Gastroesophageal sphincter (tissue), 4 donors: ENCODE data around the gene OR2T35. TPM values are rescaled to one million over a fixed set of nuclear protein-coding genes. Genes with fewer than 3 reads are reported as not detected.

ENCODE experiments used
- ATAC-seq: fragments of 150-250 bp; one replicate; pipeline ENCODE4 v1.9.1; 2016; ENCODE audit warnings: mild to moderate bottlenecking, moderate library complexity
- H3K27ac ChIP-seq, 4 donors: fragments of 200-600 bp; sonication (generic) in 3 of 4; 1 replicate in 3 of 4; 2 replicates in 1 of 4; pipeline ENCODE4 v1.5.1; 2016 to 2019
- H3K27me3 ChIP-seq: fragments of 200-600 bp; sonication (generic); one replicate; pipeline ENCODE4 v1.5.1; 2019
- H3K36me3 ChIP-seq, 2 donors: fragments of 200-600 bp; sonication (generic); one replicate each; pipeline ENCODE4 v1.5.1; 2019; ENCODE audit warnings: control low read depth in 1 of 2
- H3K4me1 ChIP-seq, 3 donors: fragments of 200-600 bp; sonication (generic); 1 replicate in 2 of 3; 2 replicates in 1 of 3; pipeline ENCODE4 v1.5.1; 2016 to 2019; ENCODE audit warnings: control low read depth in 2 of 3
- H3K4me3 ChIP-seq, 2 donors: fragments of 200-600 bp; sonication (generic); one replicate each; pipeline ENCODE4 v1.5.1; 2019; ENCODE audit warnings: mild to moderate bottlenecking in 1 of 2, moderate library complexity in 1 of 2
- H3K9me3 ChIP-seq, 3 donors: fragments of 200-600 bp; sonication (generic); one replicate each; pipeline ENCODE4 v1.5.1; 2017 to 2019; ENCODE audit warnings: control low read depth in 2 of 3
- EP300 ChIP-seq: sonication (generic); formaldehyde crosslinking; IDR thresholded peaks from one replicate; pipeline ENCODE4 v1.6.1; 2017; ENCODE audit warnings: antibody characterized with exemption, mild to moderate bottlenecking
- POLR2A ChIP-seq, 2 donors: fragments of 450-650 bp; IDR thresholded peaks; one replicate each; pipeline ENCODE4 v1.6.1; 2017; ENCODE audit warnings: antibody characterized with exemption in 2 of 2, mild to moderate bottlenecking in 2 of 2, moderate library complexity in 1 of 2
- POLR2AphosphoS5 ChIP-seq: sonication (generic); formaldehyde crosslinking; IDR thresholded peaks from one replicate; pipeline ENCODE4 v1.6.1; 2017; ENCODE audit warnings: antibody characterized with exemption
- WGBS, 2 donors: methylation state at CpG; one replicate each; pipeline ENCODE4 v1.1.5; 2018; ENCODE audit warnings: low coverage in 1 of 2; 5-methylcytosine and 5-hydroxymethylcytosine counted together
- small RNA-seq, 4 donors: library from RNA; depleted of rRNA; stranded (forward); fragments of <200 nt; gene quantifications; one replicate each; pipeline ENCODE3, GENCODE V24; 2016
- total RNA-seq, 4 donors: library from RNA; depleted of rRNA; stranded (reverse); fragments of >200 nt; gene quantifications; one replicate each; pipeline ENCODE4 v1.1.0, GENCODE V29; 2016
- TF ChIP-seq, protein P1 (sequence below), 4 experiments: fragments of 200-600 bp in 2 of 4; fragments of 450-650 bp in 2 of 4; sonication (generic) in 1 of 4; IDR thresholded peaks; one replicate each; pipeline ENCODE4 v1.5.1; 2017 to 2019; ENCODE audit warnings: antibody characterized with exemption in 4 of 4, mild to moderate bottlenecking in 2 of 4, moderate library complexity in 2 of 4

The OR2T35 gene
- total RNA-seq, 4 donors from 2014 or later: not detected

DNA sequence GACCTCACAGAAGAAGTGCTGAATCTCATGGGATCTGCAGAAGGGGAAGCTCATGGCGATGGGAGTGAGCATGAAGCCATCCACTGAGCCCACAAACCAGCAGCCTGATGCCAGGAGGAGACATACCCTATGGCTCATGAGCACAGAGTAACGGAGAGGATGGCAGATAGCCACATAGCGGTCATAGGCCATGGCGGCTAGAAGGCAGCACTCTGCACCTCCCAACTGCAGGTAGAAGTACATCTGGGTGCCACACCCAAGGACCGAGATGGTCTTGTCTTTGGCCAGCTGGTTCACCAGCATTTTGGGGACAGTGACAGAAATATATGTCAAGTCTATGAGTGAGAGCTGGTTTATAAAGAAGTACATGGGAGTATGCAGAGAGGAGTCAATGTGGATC is 51.9 kb downstream of the OR2T35 start:
- no peaks in the 10 kb centered on the region for H3K9me3 ChIP-seq
- no peaks in the 10 kb centered on the region for H3K4me1 ChIP-seq
- H3K4me3 ChIP-seq: no peak overlapping the region
- no peaks in the 10 kb centered on the region for H3K36me3 ChIP-seq
- WGBS, 2 donors: 70 to 75% methylated on average over 2 to 4 of the region's 5 CpGs
- TF ChIP-seq POLR2AphosphoS5 (no peak), EP300 (no peak), POLR2A (IDR thresholded peaks at IDR 0.05) (no peak)
- TF ChIP-seq, protein P1, sequence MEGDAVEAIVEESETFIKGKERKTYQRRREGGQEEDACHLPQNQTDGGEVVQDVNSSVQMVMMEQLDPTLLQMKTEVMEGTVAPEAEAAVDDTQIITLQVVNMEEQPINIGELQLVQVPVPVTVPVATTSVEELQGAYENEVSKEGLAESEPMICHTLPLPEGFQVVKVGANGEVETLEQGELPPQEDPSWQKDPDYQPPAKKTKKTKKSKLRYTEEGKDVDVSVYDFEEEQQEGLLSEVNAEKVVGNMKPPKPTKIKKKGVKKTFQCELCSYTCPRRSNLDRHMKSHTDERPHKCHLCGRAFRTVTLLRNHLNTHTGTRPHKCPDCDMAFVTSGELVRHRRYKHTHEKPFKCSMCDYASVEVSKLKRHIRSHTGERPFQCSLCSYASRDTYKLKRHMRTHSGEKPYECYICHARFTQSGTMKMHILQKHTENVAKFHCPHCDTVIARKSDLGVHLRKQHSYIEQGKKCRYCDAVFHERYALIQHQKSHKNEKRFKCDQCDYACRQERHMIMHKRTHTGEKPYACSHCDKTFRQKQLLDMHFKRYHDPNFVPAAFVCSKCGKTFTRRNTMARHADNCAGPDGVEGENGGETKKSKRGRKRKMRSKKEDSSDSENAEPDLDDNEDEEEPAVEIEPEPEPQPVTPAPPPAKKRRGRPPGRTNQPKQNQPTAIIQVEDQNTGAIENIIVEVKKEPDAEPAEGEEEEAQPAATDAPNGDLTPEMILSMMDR (IDR thresholded peaks at IDR 0.05): no peak
- no peaks in the 10 kb centered on the region for H3K27me3 ChIP-seq
- H3K27ac ChIP-seq: no peak overlapping the region
- no peak for ATAC-seq

DNA sequence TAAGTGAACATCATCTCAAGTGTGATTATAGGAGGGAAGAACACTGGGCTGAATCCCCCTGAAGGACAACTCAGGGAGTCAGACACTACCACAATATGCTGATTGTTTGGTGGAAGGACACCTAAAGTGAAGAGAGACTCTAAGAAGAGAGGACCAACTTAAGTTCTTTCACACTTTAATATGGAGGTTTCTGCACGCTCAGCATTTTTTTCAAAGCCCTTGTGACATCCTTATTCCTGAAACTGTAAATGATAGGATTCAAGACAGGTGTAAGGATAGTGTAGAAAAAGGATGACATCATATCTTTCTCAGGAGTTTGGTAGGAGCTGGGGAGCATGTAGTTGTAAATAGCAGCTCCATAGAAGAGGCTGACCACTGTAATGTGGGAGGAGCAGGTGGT is 52.4 kb downstream of the OR2T35 start:
- ATAC-seq: no peak
- H3K36me3 ChIP-seq: no peaks in the 10 kb centered on the region
- H3K9me3 ChIP-seq: no peaks in the 10 kb centered on the region
- no peak overlapping the region for H3K27ac ChIP-seq
- no peaks in the 10 kb centered on the region for H3K27me3 ChIP-seq
- H3K4me1 ChIP-seq: no peaks in the 10 kb centered on the region
- TF ChIP-seq, protein P1 (IDR thresholded peaks at IDR 0.05): no peak
- no peak for TF ChIP-seq POLR2A (IDR thresholded peaks at IDR 0.05)
- no peak for TF ChIP-seq EP300
- no peak for TF ChIP-seq POLR2AphosphoS5
- 60% methylated on average over 1 of the region's 1 CpG; no CpG with 5 or more reads in 1 of the 2 donors for WGBS, 2 donors
- no peak overlapping the region for H3K4me3 ChIP-seq

DNA sequence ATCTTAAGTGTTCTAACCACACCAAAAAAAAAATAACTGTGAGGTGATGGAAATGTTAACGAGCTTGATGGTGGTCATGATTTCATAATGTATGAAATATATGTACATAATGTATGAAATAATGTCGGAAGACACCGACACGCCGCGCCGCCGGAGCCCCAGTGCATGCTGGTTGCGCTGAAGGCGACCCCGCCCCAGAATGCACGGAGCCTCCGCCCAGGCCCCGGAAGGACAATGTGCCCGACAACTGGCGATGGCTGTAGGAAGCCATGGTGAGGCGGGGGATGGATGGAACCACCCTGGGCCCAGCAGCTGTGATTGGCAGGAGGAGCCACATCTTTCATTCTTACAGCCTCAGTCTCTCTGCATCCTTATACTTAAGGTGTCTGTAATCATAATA is 55.0 kb downstream of the OR2T35 start:
- no peak for TF ChIP-seq POLR2A (IDR thresholded peaks at IDR 0.05)
- no peaks in the 10 kb centered on the region for H3K27me3 ChIP-seq
- no peak overlapping the region for H3K27ac ChIP-seq
- no peaks in the 10 kb centered on the region for H3K36me3 ChIP-seq
- WGBS, 2 donors: 71 to 88% methylated on average over 3 to 17 of the region's 17 CpGs
- no peaks in the 10 kb centered on the region for H3K4me1 ChIP-seq
- H3K9me3 ChIP-seq: no peaks in the 10 kb centered on the region
- no peak overlapping the region for H3K4me3 ChIP-seq
- no peak for ATAC-seq

DNA sequence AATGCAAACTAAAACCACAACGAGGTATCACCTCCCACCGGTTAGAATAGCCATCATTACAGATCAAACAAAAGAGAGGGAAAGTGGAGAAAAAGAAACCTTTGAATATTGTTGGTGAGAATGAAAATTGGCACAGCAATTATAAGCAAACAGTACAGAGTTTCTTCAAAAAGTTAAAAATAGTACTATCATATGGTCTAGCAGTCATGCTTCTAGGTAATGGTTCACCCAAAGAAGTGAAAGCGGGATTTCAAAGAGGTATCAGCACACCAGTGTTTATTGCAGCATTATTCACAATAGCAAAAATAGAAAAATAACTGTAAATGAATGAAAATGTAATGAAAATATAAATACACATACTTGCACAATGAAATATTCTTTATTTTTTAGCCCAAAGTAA is 55.7 kb downstream of the OR2T35 start:
- H3K9me3 ChIP-seq: no peaks in the 10 kb centered on the region
- H3K4me3 ChIP-seq: no peak overlapping the region
- no peak overlapping the region for H3K27ac ChIP-seq
- WGBS, 2 donors: 68 to 74% methylated on average over 3 of the region's 3 CpGs
- no peaks in the 10 kb centered on the region for H3K27me3 ChIP-seq
- no peaks in the 10 kb centered on the region for H3K36me3 ChIP-seq
- no peaks in the 10 kb centered on the region for H3K4me1 ChIP-seq
- no peak for ATAC-seq
- TF ChIP-seq, protein P1 (IDR thresholded peaks at IDR 0.05): no peak
- TF ChIP-seq POLR2A (IDR thresholded peaks at IDR 0.05) (no peak), POLR2AphosphoS5 (no peak), EP300 (no peak)

Small RNAs within 50 kb of the gene (small RNA-seq; reads per million reads assigned to genes)
- gene RF00019: 0 reads per million in 4 donors

Other genes with a start within 250 kb of the OR2T35 start
- not detected for gene OR2T1, start 242.2 kb downstream of the OR2T35 start, total RNA-seq
- gene OR2T2, start 199.6 kb downstream of the OR2T35 start, total RNA-seq: not detected
- gene OR2T3, start 171.9 kb downstream of the OR2T35 start, total RNA-seq: not detected
- gene OR2T5, start 156.7 kb downstream of the OR2T35 start, total RNA-seq: not detected
- gene OR2G6, start 137.2 kb downstream of the OR2T35 start, total RNA-seq: under 1 TPM in 1 of 4 donors, not detected in 3; 0.08 TPM
- gene OR2T29, start 82.5 kb downstream of the OR2T35 start, total RNA-seq: not detected
- not detected for gene OR2T34, start 70.5 kb downstream of the OR2T35 start, total RNA-seq
- not detected for gene OR2T10, start 47.6 kb downstream of the OR2T35 start, total RNA-seq
- gene OR2T11, start 10.2 kb downstream of the OR2T35 start, total RNA-seq: not detected
- gene OR2T27, start 10.2 kb upstream of the OR2T35 start, total RNA-seq: not detected
- not detected for gene OR14I1, start 57.5 kb upstream of the OR2T35 start, total RNA-seq
- gene LYPD8, start 110.5 kb upstream of the OR2T35 start, total RNA-seq: not detected
- 10 to 100 TPM; 21.9 to 38.7 (median 28.4) TPM for gene SH3BP5L, start 180.6 kb upstream of the OR2T35 start, total RNA-seq
- 10 to 100 TPM; 22.1 to 44.2 (median 34.3) TPM for gene ZNF672, start 192.9 kb upstream of the OR2T35 start, total RNA-seq
- 10 to 100 TPM; 22.1 to 69.6 (median 28.4) TPM for gene ZNF692, start 213.8 kb upstream of the OR2T35 start, total RNA-seq